H7 (cell line): ENCODE data around the gene BTAF1. TPM values are rescaled to one million over a fixed set of nuclear protein-coding genes. Genes with fewer than 3 reads are reported as not detected.
"Not testable (repeated sequence)": the region's sequence is repeated elsewhere in the genome, so short reads cannot be mapped to it uniquely, and the experiment has no call there.

Experiments used
- DNase-seq: peaks from one replicate; pipeline ENCODE4 v3.0.0; 2012
- H3K27me3 ChIP-seq: 2 replicates; pipeline ENCODE4 v1.6.0; 2011; ENCODE audit warnings: mild to moderate bottlenecking, low read length; ENCODE audit not compliant: control insufficient read depth, insufficient read depth
- H3K36me3 ChIP-seq: replicated peaks from 2 replicates; pipeline ENCODE4 v1.5.1; 2011; ENCODE audit warnings: low read length; ENCODE audit not compliant: control insufficient read depth, insufficient read depth
- H3K4me3 ChIP-seq: 2 replicates; pipeline ENCODE4 v1.5.1; 2011; ENCODE audit warnings: low read depth, mild to moderate bottlenecking, control low read depth, low read length, moderate library complexity; ENCODE audit not compliant: insufficient read depth
- total RNA-seq: library from RNA; depleted of rRNA; stranded (reverse); fragments of >200 nt; shearing (Covaris generic); gene quantifications from 2 replicates; pipeline ENCODE4 v1.2.3, GENCODE V29; 2014; rRNA removed

The BTAF1 gene
- 23.8 and 46.5 TPM in 2 replicates for total RNA-seq

- Histone ChIP-seq H3K27me3 (no peaks in the 10 kb centered on the region), H3K36me3 (no peaks in the 10 kb centered on the region), H3K4me3 (peak within 1 kb of the TSS; percentile 78)
- DNase-seq, result peak; percentile 85
These were observed at the start of gene BTAF1 for GRCh38 chr10:91923371-91924211. Gene BTAF1, plus strand, starts transcription at chr10:91923770. Its CDS starts 307 bp downstream, at chr10:91924077.

- Histone ChIP-seq H3K4me3 (no peak overlapping the region), H3K27me3 (no peaks in the 10 kb centered on the region), H3K36me3 (no peaks in the 10 kb centered on the region)
- no peak for DNase-seq
These were observed 48.4 kb upstream of the BTAF1 start for GRCh38 chr10:91875156-91875555.

- Histone ChIP-seq H3K36me3 (no peaks in the 10 kb centered on the region), H3K4me3 (no peak overlapping the region), H3K27me3 (no peaks in the 10 kb centered on the region)
- no peak for DNase-seq
These were observed 47.8 kb upstream of the BTAF1 start for GRCh38 chr10:91875779-91876178.

- Histone ChIP-seq H3K27me3 (no peaks in the 10 kb centered on the region), H3K4me3 (no peak overlapping the region), H3K36me3 (no peaks in the 10 kb centered on the region)
- DNase-seq, result no peak
These were observed 43.9 kb upstream of the BTAF1 start for GRCh38 chr10:91879515-91880170.

- H3K36me3 ChIP-seq, result no peaks in the 10 kb centered on the region
- no peaks in the 10 kb centered on the region for H3K27me3 ChIP-seq
- no peak overlapping the region for H3K4me3 ChIP-seq
- DNase-seq, result peak; percentile 34
These were observed 43.3 kb upstream of the BTAF1 start for GRCh38 chr10:91880310-91880709.

GRCh38 chr10:91883549-91884444, 39.8 kb upstream of the BTAF1 start:
- Histone ChIP-seq H3K36me3 (no peaks in the 10 kb centered on the region), H3K4me3 (peak overlapping the region; percentile 6; the same call in 1 of the 2 replicates), H3K27me3 (no peaks in the 10 kb centered on the region)
- peak; percentile 38 for DNase-seq

- Histone ChIP-seq H3K4me3 (no peak overlapping the region), H3K36me3 (no peaks in the 10 kb centered on the region), H3K27me3 (no peaks in the 10 kb centered on the region)
- no peak for DNase-seq
These were observed 39.0 kb upstream of the BTAF1 start for GRCh38 chr10:91884536-91884935.

GRCh38 chr10:91885362-91886079, 38.0 kb upstream of the BTAF1 start:
- no peak for DNase-seq
- no peak overlapping the region for H3K4me3 ChIP-seq
- H3K36me3 ChIP-seq, result no peaks in the 10 kb centered on the region
- no peaks in the 10 kb centered on the region for H3K27me3 ChIP-seq

- Histone ChIP-seq H3K4me3 (no peak overlapping the region; the same call in 1 of the 2 replicates), H3K27me3 (no peaks in the 10 kb centered on the region), H3K36me3 (no peaks in the 10 kb centered on the region)
- no peak for DNase-seq
These were observed 36.7 kb upstream of the BTAF1 start for GRCh38 chr10:91886954-91887271.

GRCh38 chr10:91887272-91888076, 36.1 kb upstream of the BTAF1 start:
- peak; percentile 93 for DNase-seq
- Histone ChIP-seq H3K27me3 (no peaks in the 10 kb centered on the region), H3K4me3 (peak overlapping the region; percentile 18), H3K36me3 (no peaks in the 10 kb centered on the region)

GRCh38 chr10:91891125-91892001, 32.2 kb upstream of the BTAF1 start:
- H3K4me3 ChIP-seq, result no peak overlapping the region
- no peaks in the 10 kb centered on the region for H3K36me3 ChIP-seq
- DNase-seq, result no peak
- H3K27me3 ChIP-seq, result no peaks in the 10 kb centered on the region

- H3K4me3 ChIP-seq, result no peak overlapping the region
- H3K27me3 ChIP-seq, result no peaks in the 10 kb centered on the region
- no peaks in the 10 kb centered on the region for H3K36me3 ChIP-seq
- no peak for DNase-seq
These were observed 30.5 kb upstream of the BTAF1 start for GRCh38 chr10:91893051-91893450.

- H3K4me3 ChIP-seq, DNase-seq, H3K36me3 ChIP-seq, H3K27me3 ChIP-seq: not testable (repeated sequence)
These were observed 29.3 kb upstream of the BTAF1 start for GRCh38 chr10:91894261-91894685.
